HG02588 (cell line): Measurements from ENCODE around the gene RHD.
"Not testable (repeated sequence)": the region's sequence is repeated elsewhere in the genome, so short reads cannot be mapped to it uniquely, and the experiment has no call there.

Experiments
- ATAC-seq: cut with Tn5 transposase; IDR thresholded peaks from one replicate; pipeline ENCODE4 v1.9.1; 2021; ENCODE audit warnings: mild to moderate bottlenecking, moderate library complexity; ENCODE audit not compliant: unreplicated experiment

Gene RHD

GRCh38 chr1:25302330-25302729, 30.0 kb downstream of the RHD start:
- ATAC-seq: not testable (repeated sequence)

GRCh38 chr1:25304936-25305335, 32.6 kb downstream of the RHD start:
- not testable (repeated sequence) for ATAC-seq

- not testable (repeated sequence) for ATAC-seq
Observed at GRCh38 chr1:25308168-25308567, 35.9 kb downstream of the RHD start.

- ATAC-seq: not testable (repeated sequence)
Observed at GRCh38 chr1:25309085-25309484, 36.8 kb downstream of the RHD start.

GRCh38 chr1:25309486-25309885, 37.2 kb downstream of the RHD start:
- not testable (repeated sequence) for ATAC-seq

GRCh38 chr1:25312806-25313470, 40.6 kb downstream of the RHD start:
- ATAC-seq: not testable (repeated sequence)

- ATAC-seq: not testable (repeated sequence)
Observed at GRCh38 chr1:25320314-25320938, 48.1 kb downstream of the RHD start.

- ATAC-seq: not testable (repeated sequence)
Observed at GRCh38 chr1:25322127-25322526, 49.8 kb downstream of the RHD start.

GRCh38 chr1:25324407-25324806, 52.1 kb downstream of the RHD start:
- ATAC-seq: not testable (repeated sequence)

GRCh38 chr1:25327864-25328790, 55.8 kb downstream of the RHD start:
- ATAC-seq: not testable (repeated sequence)

- not testable (repeated sequence) for ATAC-seq
Observed at GRCh38 chr1:25328791-25329185, 56.5 kb downstream of the RHD start.

GRCh38 chr1:25329336-25329735, 57.0 kb downstream of the RHD start:
- not testable (repeated sequence) for ATAC-seq

- ATAC-seq: not testable (repeated sequence)
Observed at GRCh38 chr1:25329950-25330349, 57.6 kb downstream of the RHD start.

GRCh38 chr1:25336922-25337354, 64.6 kb downstream of the RHD start:
- ATAC-seq: not testable (repeated sequence)

GRCh38 chr1:25337483-25338187, 65.3 kb downstream of the RHD start:
- peak; percentile 32 for ATAC-seq

GRCh38 chr1:25338188-25338981, 66.1 kb downstream of the RHD start, which contains the start of gene TMEM50A:
TMEM50A (plus strand) TSS chr1:25338334; CDS start chr1:25340487, 2,153 bp downstream.
- ATAC-seq: peak; percentile 65

- no peak for ATAC-seq
Observed at GRCh38 chr1:25338986-25339385, 66.7 kb downstream of the RHD start.

GRCh38 chr1:25341746-25342145, 69.4 kb downstream of the RHD start:
- ATAC-seq: no peak

GRCh38 chr1:25342846-25343245, 70.5 kb downstream of the RHD start:
- no peak for ATAC-seq

- ATAC-seq: no peak
Observed at GRCh38 chr1:25343872-25344271, 71.6 kb downstream of the RHD start.
